Sigmoid colon (tissue), 7 donors: ENCODE results near the gene PEX26. TPM values are rescaled to one million over a fixed set of nuclear protein-coding genes. Genes with fewer than 3 reads are reported as not detected.

Experiments used
- DNase-seq: peaks from one replicate; pipeline ENCODE4 v3.0.0-alpha.2; 2019
- H3K27ac ChIP-seq, 4 donors: fragments of 200-600 bp; sonication (generic); one replicate each; pipeline ENCODE4 v1.5.1; 2016 to 2019; ENCODE audit warnings: mild to moderate bottlenecking in 1 of 4
- H3K27me3 ChIP-seq, 3 donors: fragments of 200-600 bp; sonication (generic); one replicate each; pipeline ENCODE4 v1.5.1; 2019; ENCODE audit warnings: mild to moderate bottlenecking in 1 of 3
- H3K36me3 ChIP-seq, 4 donors: fragments of 200-600 bp; sonication (generic); one replicate each; pipeline ENCODE4 v1.5.1; 2016 to 2019
- H3K4me1 ChIP-seq, 4 donors: fragments of 200-600 bp; sonication (generic); one replicate each; pipeline ENCODE4 v1.5.1; 2017 to 2019
- H3K4me3 ChIP-seq, 4 donors: fragments of 200-600 bp; sonication (generic); one replicate each; pipeline ENCODE4 v1.5.1; 2017 to 2019; ENCODE audit warnings: mild to moderate bottlenecking in 2 of 4, moderate library complexity in 1 of 4
- H3K9me3 ChIP-seq, 4 donors: fragments of 200-600 bp in 3 of 4; sonication (generic) in 3 of 4; one replicate each; pipeline versions ENCODE4 v1.5.1 to v1.6.1; 2013 to 2019
- CTCF ChIP-seq, 4 experiments: fragments of 450-650 bp in 3 of 4; fragments of 200-600 bp in 1 of 4; IDR thresholded peaks; one replicate each; pipeline ENCODE4 v1.5.1; 2016 to 2019; ENCODE audit warnings: antibody characterized with exemption in 4 of 4, mild to moderate bottlenecking in 3 of 4, moderate library complexity in 2 of 4
- EP300 ChIP-seq, 4 donors: sonication (generic); formaldehyde crosslinking; IDR thresholded peaks; one replicate each; pipeline ENCODE4 v1.6.1; 2017; ENCODE audit warnings: antibody characterized with exemption in 4 of 4
- POLR2A ChIP-seq, 2 donors: fragments of 450-650 bp; IDR thresholded peaks; one replicate each; pipeline ENCODE4 v1.6.1; 2016; ENCODE audit warnings: antibody characterized with exemption in 2 of 2, mild to moderate bottlenecking in 2 of 2, moderate library complexity in 2 of 2
- POLR2AphosphoS5 ChIP-seq, 4 donors: sonication (generic); formaldehyde crosslinking; IDR thresholded peaks; one replicate each; pipeline ENCODE4 v1.6.1; 2017; ENCODE audit warnings: antibody characterized with exemption in 4 of 4
- WGBS, 2 donors: extraction: QIAGEN DNeasy Blood & Tissue Kit; methylation state at CpG; one replicate each; pipeline ENCODE4 v1.1.7; 2013; 5-methylcytosine and 5-hydroxymethylcytosine counted together
- intact Hi-C: fragments of 100-400 bp; cut with DNase I; formaldehyde crosslinking; loops from one replicate; pipeline ENCODE4 v1.15.1; 2023
- polyA plus RNA-seq, 3 donors: library from polyadenylated mRNA; stranded (reverse); fragments of 200-250 nt; gene quantifications; one replicate each; pipeline ENCODE4 v1.2.3, GENCODE V29; 2013
- total RNA-seq, 4 donors: library from RNA; depleted of rRNA; stranded (reverse); fragments of >200 nt; gene quantifications; one replicate each; pipeline ENCODE4 v1.1.0, GENCODE V29; 2016
- donor health status: healthy with polysubstance abuse.
- donor health status: Bipolar disorder and iron deficiency.
- donor health status: healthy.

The PEX26 gene
- total and polyA plus RNA-seq, 7 donors: 13.3 to 124 (median 21.3) TPM

DNA sequence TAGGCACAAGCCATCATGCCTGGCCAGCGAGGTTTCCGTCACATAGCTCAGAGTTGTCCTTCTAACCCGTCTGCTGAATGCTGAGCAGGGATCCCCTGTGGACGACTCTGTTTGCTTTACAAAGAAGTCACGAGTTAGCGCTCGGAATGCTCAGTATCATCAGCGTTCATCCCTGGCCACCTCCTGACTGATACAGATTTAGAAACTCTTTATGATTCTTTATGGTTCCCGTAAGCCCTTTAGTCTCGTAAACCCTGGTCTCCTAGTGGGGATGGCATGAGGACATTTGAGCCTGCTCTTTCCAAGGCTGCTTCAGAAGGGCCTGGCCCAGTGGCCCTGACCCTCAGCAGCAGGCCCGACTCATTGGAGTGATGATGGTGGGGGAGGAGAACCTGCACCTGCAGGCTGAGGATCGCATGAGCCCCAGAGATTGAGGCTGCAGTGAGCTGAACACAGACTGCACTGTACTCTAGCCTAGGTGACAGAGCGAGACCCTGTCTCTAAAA is 9.6 kb downstream of the PEX26 start:
- Histone ChIP-seq H3K4me1 (peaks cover 0 to 14% (median 11%) of the 10 kb centered on the region in 4 donors), H3K27me3 (no peaks in the 10 kb centered on the region), H3K36me3 (peaks cover 21 to 85% (median 34%) of the 10 kb centered on the region in 4 donors), H3K4me3 (no peak overlapping the region), H3K27ac (no peak overlapping the region), H3K9me3 (no peaks in the 10 kb centered on the region)
- WGBS, 2 donors: 74 to 76% methylated on average over 13 of the region's 13 CpGs
- intact Hi-C loops: loop anchor here (5.0 kb wide), 1 partner anchor 50 kb away; no protein-coding TSS in a partner anchor
- TF ChIP-seq POLR2A (IDR thresholded peaks at IDR 0.05) (no peak), EP300 (IDR thresholded peaks at IDR 0.05) (no peak), CTCF (IDR thresholded peaks at IDR 0.05) (no peak), POLR2AphosphoS5 (IDR thresholded peaks at IDR 0.05) (no peak)
- no peak for DNase-seq

- H3K4me3 ChIP-seq: no peak overlapping the region
- no peak for TF ChIP-seq POLR2AphosphoS5 (IDR thresholded peaks at IDR 0.05)
- no peak for TF ChIP-seq CTCF (IDR thresholded peaks at IDR 0.05)
- TF ChIP-seq POLR2A (IDR thresholded peaks at IDR 0.05): no peak
- TF ChIP-seq EP300 (IDR thresholded peaks at IDR 0.05): no peak
- H3K9me3 ChIP-seq: no peaks in the 10 kb centered on the region
- peaks cover 12 to 69% (median 25%) of the 10 kb centered on the region in 4 donors for H3K36me3 ChIP-seq
- H3K27me3 ChIP-seq: no peaks in the 10 kb centered on the region
- peaks cover 0 to 21% (median 18%) of the 10 kb centered on the region in 4 donors for H3K4me1 ChIP-seq
- no peak overlapping the region for H3K27ac ChIP-seq
- 76 to 85% methylated on average over 11 of the region's 11 CpGs for WGBS, 2 donors
- intact Hi-C loops: loop anchor here (5.0 kb wide), 1 partner anchor 48 kb away; no protein-coding TSS in a partner anchor
- no peak for DNase-seq
Observed at GRCh38 chr22:18088825-18089568, 11.2 kb downstream of the PEX26 start.

DNA sequence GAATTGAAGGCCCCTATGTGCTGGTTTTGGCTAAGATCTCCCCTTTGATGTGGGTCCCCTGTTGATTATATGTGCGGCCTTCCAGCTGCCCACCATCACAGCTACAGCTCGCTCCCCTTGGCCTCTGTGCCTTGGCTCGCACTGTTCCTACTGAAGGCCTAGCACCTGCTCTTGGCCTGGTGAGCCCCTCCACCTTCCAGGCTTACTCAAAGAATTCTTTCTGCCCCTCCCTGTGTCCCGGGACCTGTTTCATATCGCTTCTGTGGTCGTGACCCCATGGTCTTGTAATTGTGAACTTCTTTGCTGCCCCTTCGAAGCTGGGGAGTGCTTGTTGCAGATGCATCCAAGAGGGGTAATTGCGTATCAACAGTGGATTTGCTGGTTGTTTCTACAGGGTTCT is 12.5 kb downstream of the PEX26 start:
- H3K4me1 ChIP-seq: peaks cover 0 to 27% (median 21%) of the 10 kb centered on the region in 4 donors
- H3K9me3 ChIP-seq: no peaks in the 10 kb centered on the region
- H3K36me3 ChIP-seq: peaks cover 12 to 56% (median 19%) of the 10 kb centered on the region in 4 donors
- intact Hi-C loops: no loop called here
- H3K27ac ChIP-seq: peak overlapping the region in 2 of 4 donors; percentile 90 to 93
- DNase-seq: no peak
- no peaks in the 10 kb centered on the region for H3K27me3 ChIP-seq
- WGBS, 2 donors: 93 to 95% methylated on average over 8 of the region's 8 CpGs
- TF ChIP-seq EP300 (IDR thresholded peaks at IDR 0.05) (no peak), POLR2A (IDR thresholded peaks at IDR 0.05) (no peak), CTCF (IDR thresholded peaks at IDR 0.05) (no peak), POLR2AphosphoS5 (IDR thresholded peaks at IDR 0.05) (no peak)
- no peak overlapping the region for H3K4me3 ChIP-seq

- peak overlapping the region; percentile 5 to 44 (median 34) for H3K4me3 ChIP-seq
- H3K4me1 ChIP-seq: peaks cover 0 to 37% (median 25%) of the 10 kb centered on the region in 4 donors
- H3K9me3 ChIP-seq: no peaks in the 10 kb centered on the region
- H3K27me3 ChIP-seq: no peaks in the 10 kb centered on the region
- intact Hi-C loops: no loop called here
- WGBS, 2 donors: 35 to 66% methylated on average over 7 of the region's 7 CpGs
- TF ChIP-seq POLR2AphosphoS5 (IDR thresholded peaks at IDR 0.05): no peak
- TF ChIP-seq CTCF (IDR thresholded peaks at IDR 0.05): no peak
- TF ChIP-seq EP300 (IDR thresholded peaks at IDR 0.05): no peak
- TF ChIP-seq POLR2A (IDR thresholded peaks at IDR 0.05): no peak
- H3K27ac ChIP-seq: peak overlapping the region; percentile 88 to 93 (median 90)
- DNase-seq: no peak
- H3K36me3 ChIP-seq: peaks cover 12 to 44% (median 17%) of the 10 kb centered on the region in 4 donors
Observed at GRCh38 chr22:18091478-18091877, 13.7 kb downstream of the PEX26 start.
